ENCODE data around the gene NUP93.
"Not testable (repeated sequence)": the region's sequence is repeated elsewhere in the genome, so short reads cannot be mapped to it uniquely, and the experiment has no call there.

The NUP93 gene

DNA sequence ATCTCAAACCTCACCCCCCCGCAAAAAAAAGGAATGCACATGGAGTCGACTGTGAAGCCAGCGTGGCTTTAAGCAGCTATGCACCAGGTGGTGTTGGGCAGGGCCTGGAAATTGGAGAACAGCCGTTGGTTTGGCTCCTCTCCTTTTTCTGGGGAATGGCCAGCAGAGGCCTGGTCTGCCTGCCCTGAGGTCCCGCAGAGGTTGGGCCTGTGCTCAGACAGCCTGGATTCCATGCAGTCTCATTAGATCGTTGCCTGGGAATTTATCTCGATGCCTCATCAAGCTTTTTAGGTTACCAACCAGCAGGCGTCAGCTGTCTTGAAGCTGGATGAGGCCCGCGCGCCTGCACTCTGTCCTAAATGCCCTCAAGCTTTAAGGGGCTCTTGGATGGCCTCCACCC is 144.9 kb downstream of the NUP93 start:
- no peak for DNase-seq

GRCh38 chr16:56876048-56876447 is 146.1 kb downstream of the NUP93 start:
- no peak for DNase-seq

GRCh38 chr16:56877486-56878182 is 147.7 kb downstream of the NUP93 start:
- no peak for DNase-seq

DNA sequence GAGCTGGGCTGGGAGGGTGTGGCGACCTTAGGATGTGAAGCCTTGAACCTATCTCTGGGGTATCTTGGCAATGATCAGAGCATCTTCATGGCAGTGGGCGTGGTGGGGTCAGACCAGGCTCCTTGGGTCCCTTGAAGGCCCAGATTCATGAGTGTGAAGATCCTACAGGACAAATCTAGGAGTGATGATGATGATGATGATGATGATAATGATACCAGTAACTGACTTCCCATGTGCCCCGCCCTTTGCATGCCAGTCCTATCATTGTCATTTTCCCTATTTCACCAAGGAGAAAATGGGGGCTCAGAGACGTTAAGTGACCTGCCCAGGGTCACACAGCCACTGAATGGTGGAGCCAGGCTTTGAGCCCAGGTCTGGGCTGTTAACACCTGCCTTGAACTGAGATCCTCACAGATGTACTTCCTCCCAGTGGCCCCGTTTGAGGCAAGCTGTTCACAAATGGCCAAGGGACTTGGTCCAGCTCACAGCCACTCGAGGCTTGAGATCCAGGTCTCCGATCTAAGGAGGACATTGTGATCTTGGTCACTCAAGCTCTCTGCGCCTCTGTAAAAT is 148.4 kb downstream of the NUP93 start:
- DNase-seq, result no peak

GRCh38 chr16:56879276-56879675 is 149.3 kb downstream of the NUP93 start:
- no peak for DNase-seq

DNA sequence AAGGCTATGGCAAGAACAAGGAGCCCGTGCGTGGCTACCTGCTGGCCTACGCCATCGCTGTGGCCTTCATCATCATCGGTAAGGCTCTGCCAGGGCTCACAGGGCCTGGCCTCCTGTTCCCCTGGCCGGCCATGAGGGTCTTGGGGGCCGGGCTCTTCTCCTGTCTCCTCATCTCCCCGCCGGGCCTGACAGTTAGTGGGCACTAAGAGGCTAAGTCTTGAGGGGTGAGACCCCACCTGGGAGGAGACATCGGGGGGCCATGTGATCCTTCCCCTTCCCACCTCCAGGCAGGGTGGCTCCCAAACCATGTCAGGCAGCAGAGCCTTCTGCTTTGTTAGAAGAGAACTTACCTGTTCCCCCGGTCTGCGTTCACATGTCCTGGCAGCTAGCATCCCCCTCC is 150.2 kb downstream of the NUP93 start:
- no peak for DNase-seq

- no peak for DNase-seq
These were observed 150.8 kb downstream of the NUP93 start for GRCh38 chr16:56880685-56881084.

DNA sequence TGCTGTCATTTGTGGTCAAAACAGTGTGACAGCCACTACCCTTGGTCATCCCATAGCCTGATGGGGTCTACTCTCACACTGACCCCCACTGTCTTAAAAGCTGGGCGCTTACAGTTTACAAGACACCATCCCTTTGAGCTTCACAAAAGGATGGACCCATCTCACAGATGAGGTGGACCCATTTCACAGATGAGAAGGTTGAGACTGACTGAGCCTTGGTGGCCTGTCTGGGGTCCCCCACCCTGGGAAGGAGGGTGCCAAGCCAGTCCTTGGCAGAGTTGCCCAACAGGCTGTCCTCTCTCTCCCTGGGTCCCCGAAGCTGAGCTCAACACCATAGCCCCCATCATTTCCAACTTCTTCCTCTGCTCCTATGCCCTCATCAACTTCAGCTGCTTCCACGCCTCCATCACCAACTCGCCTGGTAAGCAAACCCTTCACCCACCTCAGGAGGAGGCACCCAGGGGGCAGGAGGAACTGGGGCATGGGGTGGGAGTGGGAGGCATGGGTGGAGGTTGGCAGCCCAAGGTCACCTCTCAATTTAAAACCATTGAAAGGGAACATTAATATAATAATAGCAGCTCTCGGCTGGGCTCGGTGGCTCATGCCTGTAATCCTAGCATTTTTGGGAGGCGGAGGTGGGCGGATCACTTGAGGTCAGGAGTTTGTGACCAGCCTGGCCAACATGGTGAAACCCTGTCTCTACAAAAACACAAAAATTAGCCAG is 152.3 kb downstream of the NUP93 start:
- no peak for DNase-seq

DNA sequence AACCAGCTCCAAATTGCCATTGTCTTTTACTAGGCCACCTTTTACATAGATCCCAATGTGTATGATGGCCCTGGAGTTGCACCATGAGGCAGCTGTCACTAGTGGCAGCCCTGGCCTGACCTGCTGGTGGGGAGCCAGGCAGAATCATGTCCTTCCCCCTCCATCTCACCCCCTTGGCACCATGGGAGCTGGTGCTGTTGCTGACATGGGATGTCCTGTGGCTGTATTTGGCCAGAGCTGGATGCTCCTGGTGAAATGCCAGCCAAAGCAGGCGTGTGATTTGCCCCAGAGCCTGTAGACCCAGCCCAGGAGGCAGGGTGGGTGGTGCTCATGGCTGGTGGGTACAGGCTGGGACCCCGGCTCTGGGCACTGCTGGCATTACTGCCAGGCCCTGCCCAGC is 153.7 kb downstream of the NUP93 start:
- DNase-seq, result no peak

DNA sequence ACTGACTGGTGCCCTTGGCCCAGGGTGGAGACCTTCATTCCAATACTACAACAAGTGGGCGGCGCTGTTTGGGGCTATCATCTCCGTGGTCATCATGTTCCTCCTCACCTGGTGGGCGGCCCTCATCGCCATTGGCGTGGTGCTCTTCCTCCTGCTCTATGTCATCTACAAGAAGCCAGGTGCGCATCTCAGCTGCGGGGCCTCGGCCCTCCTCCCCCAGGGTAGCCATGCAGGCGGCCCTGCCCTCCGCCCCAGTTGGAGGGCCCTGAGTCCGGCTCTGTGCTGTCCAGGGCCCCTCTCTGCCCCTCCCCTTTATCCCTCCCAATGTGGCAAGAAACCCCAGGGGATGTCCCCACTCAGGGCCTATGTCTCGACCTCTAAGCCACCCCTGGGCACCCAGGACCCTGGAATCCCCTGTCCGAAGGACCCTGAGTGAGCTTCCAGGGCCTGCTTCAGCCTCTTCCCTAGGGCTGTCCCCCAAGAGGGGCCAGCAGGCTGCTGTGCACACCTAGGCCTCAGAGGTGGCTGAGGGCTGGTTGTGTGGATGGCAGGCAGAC is 154.2 kb downstream of the NUP93 start:
- no peak for DNase-seq

DNA sequence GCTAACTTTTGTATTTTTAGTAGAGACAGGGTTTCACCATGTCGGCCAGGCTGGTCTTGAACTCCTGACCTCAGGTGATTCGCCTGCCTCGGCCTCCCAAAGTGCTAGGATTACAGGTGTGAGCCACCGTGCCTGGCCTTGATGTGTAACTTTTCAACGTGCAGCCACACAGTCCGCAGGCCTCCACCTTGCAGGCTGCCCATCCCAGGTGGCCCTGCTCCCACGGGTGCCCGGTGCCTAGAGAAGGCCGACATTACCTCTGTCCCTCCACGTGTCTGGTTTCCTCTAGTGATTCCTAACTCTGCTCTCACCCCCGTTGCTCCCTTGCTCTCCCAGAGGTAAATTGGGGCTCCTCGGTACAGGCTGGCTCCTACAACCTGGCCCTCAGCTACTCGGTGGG is 155.0 kb downstream of the NUP93 start:
- DNase-seq, result not testable (repeated sequence)

DNA sequence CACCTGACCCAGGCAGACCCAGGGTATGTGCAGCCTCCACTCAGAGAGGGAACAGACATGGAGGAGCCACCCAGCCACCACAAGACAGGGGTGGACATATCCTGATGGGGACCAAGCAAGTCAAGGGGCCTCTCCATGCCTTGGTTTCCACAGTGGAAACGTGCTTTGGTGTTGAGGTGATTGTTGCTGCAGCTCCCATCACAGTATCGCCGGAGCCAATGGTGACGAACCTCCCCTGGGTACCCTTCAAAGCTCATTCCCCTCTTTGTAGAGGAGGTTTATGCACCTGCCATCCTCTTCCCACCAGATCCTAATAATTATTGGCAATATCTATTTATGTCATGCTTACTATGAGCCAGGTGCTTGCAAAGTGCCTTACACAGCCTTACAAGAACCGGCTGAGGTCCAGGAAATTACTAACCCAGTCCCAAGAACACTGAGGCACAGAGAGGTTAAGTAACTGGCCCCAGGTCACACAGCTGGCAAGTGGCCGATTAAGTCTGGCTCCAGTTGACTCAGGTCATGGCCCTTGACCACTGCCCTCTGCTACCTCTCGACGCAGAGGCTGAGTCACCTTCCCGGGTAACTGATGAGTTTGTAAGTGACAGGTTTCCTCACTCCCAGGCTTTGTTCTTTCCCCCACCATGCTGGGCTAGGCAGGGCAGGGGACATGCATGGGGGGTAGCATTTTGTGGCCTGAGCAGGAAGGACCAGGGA is 155.7 kb downstream of the NUP93 start:
- no peak for DNase-seq

DNA sequence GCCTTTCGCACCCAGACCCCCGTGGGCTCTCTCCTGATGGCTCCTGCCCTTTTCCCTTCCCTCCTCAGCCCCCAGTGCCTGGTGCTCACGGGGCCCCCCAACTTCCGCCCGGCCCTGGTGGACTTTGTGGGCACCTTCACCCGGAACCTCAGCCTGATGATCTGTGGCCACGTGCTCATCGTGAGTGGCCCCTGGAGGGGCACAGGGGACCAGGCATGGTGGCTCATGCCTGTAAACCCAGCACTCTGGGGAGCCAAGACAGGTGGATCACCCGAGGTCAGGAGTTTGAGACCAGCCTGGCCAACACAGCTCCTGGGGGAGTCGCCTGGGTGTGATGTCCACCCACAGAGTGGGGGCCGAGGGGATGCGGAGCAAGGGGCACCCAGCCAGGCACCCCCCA is 156.4 kb downstream of the NUP93 start:
- DNase-seq, result no peak

DNA sequence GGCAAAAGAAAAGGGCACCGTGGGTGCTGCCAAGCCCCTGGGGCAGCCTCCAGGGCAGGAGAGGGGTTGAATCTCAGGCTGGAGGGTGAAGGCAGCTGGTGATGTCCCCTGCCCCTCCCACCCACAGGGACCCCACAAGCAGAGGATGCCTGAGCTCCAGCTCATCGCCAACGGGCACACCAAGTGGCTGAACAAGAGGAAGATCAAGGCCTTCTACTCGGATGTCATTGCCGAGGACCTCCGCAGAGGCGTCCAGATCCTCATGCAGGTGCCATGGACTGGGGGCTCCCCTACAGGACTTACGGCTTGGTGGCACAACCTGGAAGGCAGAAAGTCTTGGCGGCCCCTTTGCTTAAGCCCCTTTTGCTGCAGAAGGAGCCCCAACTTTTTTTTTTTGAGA is 156.9 kb downstream of the NUP93 start:
- DNase-seq, result no peak

GRCh38 chr16:56888806-56889205 is 158.9 kb downstream of the NUP93 start:
- DNase-seq, result no peak

DNA sequence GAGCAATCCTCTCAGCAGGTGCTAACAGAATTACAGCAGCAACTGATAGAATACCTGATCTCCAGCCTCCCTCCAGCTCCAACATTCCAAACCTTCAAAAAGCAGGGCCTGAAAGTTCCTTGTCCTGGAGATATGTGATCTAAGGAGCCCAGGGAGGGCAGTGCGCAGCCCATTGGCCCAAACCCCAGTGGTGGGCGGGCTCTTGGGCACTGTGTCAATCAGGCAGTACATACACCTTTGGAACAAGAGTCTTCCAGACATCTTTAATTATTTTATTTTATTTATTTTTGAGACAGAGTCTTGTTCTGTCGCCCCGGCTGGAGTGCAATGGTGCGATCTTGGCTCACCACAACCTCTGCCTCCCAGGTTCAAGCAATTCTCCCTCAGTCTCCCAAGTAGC is 159.3 kb downstream of the NUP93 start:
- no peak for DNase-seq

GRCh38 chr16:56891685-56892084 is 161.8 kb downstream of the NUP93 start:
- DNase-seq, result no peak

DNA sequence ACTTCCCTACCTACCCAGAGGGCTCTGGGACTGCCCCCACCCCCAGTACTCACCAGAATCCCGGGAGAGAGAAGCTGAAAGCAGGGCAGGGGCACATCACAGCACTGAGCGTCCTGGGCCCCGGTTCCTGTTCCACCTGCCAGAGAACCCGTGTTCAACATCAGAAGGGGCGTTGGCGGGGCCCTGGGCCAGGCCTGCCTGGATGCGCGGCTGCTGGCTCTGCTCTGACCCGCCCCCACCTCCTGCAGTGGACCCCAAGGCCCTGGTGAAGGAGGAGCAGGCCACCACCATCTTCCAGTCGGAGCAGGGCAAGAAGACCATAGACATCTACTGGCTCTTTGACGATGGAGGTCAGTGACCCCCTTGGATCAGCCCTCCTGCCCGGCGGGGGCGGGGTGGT is 162.8 kb downstream of the NUP93 start:
- DNase-seq, result no peak

DNA sequence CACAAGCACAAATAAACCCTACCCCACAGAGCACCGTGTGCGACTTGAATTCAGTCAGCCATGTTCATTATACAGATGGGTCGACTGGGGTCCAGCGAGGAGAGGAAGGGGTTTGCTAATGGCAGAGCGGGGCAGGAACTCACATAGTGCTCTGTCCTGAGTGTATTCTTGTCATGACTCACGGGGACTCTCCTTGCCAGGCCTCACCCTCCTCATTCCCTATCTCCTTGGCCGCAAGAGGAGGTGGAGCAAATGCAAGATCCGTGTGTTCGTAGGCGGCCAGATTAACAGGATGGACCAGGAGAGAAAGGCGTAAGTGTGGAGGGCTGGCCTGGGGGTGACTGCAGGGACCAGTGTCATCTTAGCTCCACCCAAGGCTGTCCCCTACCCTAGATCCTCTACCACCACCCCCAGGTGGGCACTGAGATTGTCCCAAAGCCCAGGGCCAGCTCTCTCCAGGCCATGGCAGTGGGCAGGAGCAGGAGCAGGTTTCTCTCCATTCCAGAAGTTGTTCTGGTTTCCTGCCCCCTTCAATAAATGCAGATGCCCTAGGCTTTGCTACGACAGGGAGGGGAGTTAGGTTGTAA is 164.5 kb downstream of the NUP93 start:
- DNase-seq, result no peak

DNA sequence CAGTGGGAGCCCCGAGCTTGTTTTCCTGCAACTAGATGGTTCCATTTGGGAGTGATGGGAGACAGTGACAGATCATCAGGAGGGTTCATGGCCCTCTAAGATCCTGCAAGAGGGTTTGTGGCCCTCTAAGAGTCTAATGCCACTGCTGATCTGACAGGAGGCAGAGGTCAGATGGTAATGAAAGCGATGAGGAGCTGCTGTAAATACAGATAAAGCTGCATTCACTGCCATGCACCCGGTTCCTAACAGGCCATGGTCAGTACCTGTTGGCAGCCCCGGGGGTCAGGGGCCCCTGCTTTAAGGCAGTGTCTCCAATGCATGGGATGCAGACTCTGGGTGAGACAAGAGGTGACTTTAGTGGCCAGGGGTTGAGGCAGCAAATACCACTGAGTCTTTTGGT is 165.9 kb downstream of the NUP93 start:
- no peak for DNase-seq

GRCh38 chr16:56896244-56896643 is 166.3 kb downstream of the NUP93 start:
- DNase-seq, result no peak

DNA sequence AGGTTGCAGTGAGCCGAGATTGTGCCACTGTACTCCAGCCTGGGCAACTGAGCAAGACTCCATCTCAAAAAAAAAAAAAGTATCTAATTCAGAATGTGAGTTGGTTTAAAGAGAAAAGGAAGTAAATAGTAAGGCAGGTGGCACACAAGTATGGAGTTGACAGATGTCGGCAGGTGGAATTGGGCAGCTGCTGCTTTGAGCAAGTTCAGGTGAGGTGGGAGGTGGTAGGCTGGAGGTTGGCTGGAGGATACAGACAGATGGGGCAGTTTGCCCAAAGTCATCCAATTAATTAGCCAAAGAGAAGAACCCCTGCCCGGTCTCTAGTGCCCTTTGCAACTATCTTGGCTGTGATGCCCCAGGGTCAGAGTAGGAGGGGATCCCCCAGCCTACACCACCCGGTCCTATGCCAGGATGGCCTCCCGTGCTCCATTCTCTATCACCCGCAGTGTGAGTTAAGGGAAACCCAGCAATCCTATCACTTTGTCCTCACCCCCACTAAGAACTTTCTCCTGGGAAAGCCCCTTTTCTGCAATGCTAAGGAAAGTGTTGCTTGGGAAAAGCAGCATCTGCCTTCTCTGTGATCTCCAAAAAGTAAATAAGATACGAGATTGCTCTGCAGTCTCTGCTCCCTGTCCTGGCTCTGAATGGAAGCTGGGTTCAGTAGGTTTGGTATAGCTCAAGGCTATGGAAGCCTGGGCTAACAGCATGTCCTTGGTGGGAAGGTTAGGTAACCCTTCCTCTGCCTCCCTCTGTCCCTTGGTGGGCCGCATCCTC is 167.3 kb downstream of the NUP93 start:
- no peak for DNase-seq
